Kidney capillary endothelial cell (primary cell): ENCODE data around the gene ARHGAP1.

ENCODE experiments used
- DNase-seq: peaks from one replicate; pipeline ENCODE4 v3.0.0-alpha.2; 2018; ENCODE audit warnings: low spot score

The ARHGAP1 gene

GRCh38 chr11:46639197-46639839 is 61.1 kb downstream of the ARHGAP1 start:
- no peak for DNase-seq

- DNase-seq: no peak
These were observed 62.9 kb downstream of the ARHGAP1 start for GRCh38 chr11:46637546-46637945.

GRCh38 chr11:46635557-46636139 is 64.8 kb downstream of the ARHGAP1 start:
- no peak for DNase-seq

GRCh38 chr11:46633291-46634217 is 66.9 kb downstream of the ARHGAP1 start:
- no peak for DNase-seq

GRCh38 chr11:46632502-46632901 is 67.9 kb downstream of the ARHGAP1 start:
- no peak for DNase-seq

- DNase-seq: no peak
These were observed 68.7 kb downstream of the ARHGAP1 start for GRCh38 chr11:46631676-46632075.

GRCh38 chr11:46630237-46630636 is 70.2 kb downstream of the ARHGAP1 start:
- DNase-seq: no peak

- no peak for DNase-seq
These were observed 71.5 kb downstream of the ARHGAP1 start for GRCh38 chr11:46628961-46629360.
